Neural progenitor cell (in vitro differentiated cells): ENCODE measurements around the gene RHOV. TPM values are rescaled to one million over a fixed set of nuclear protein-coding genes. Genes with fewer than 3 reads are reported as not detected.

Experiments used
- DNase-seq: peaks from one replicate; pipeline ENCODE4 v3.0.0-alpha.2; 2016; ENCODE audit warnings: low spot score
- H2AFZ ChIP-seq: fragments of 200-600 bp; sonication (generic); replicated peaks from 2 replicates; pipeline ENCODE4 v1.6.1; 2016; ENCODE audit warnings: antibody characterized with exemption
- H3F3A ChIP-seq: fragments of 200-600 bp; sonication (generic); 2 replicates; pipeline ENCODE4 v1.6.1; 2016; ENCODE audit warnings: antibody characterized with exemption, low read depth
- H3K27ac ChIP-seq: fragments of 200-600 bp; sonication (generic); 2 replicates; pipeline ENCODE4 v1.5.1; 2016; ENCODE audit warnings: mild to moderate bottlenecking
- H3K27me3 ChIP-seq: fragments of 200-600 bp; sonication (generic); 2 replicates; pipeline ENCODE4 v1.6.1; 2016; ENCODE audit warnings: mild to moderate bottlenecking, moderate library complexity
- H3K36me3 ChIP-seq: fragments of 200-600 bp; sonication (generic); 2 replicates; pipeline ENCODE4 v1.5.1; 2016
- H3K4me1 ChIP-seq: fragments of 200-600 bp; sonication (generic); 2 replicates; pipeline ENCODE4 v1.6.1; 2016; ENCODE audit warnings: mixed run types
- H3K4me2 ChIP-seq: fragments of 200-600 bp; sonication (generic); 2 replicates; pipeline ENCODE4 v1.6.1; 2016
- H3K4me3 ChIP-seq: fragments of 200-600 bp; sonication (generic); 2 replicates; pipeline ENCODE4 v1.5.1; 2016
- H3K79me2 ChIP-seq: fragments of 200-600 bp; sonication (generic); 2 replicates; pipeline ENCODE4 v1.6.1; 2016; ENCODE audit warnings: low read depth
- H3K9ac ChIP-seq: fragments of 200-600 bp; sonication (generic); 2 replicates; pipeline ENCODE4 v1.6.1; 2016
- H3K9me3 ChIP-seq: fragments of 200-600 bp; sonication (generic); 2 replicates; pipeline ENCODE4 v1.5.1; 2016; ENCODE audit warnings: low read depth
- H4K20me1 ChIP-seq: fragments of 200-600 bp; sonication (generic); 2 replicates; pipeline ENCODE4 v1.6.1; 2016; ENCODE audit warnings: low read depth
- H3K27ac Mint-ChIP-seq: 3 replicates; pipeline ENCODE4 v1.8.0; 2021; ENCODE audit warnings: mixed read lengths
- H3K27me3 Mint-ChIP-seq: 2 replicates; pipeline ENCODE4 v1.8.0; 2022; ENCODE audit warnings: low read depth, mild to moderate bottlenecking, inconsistent platforms, moderate library complexity, mixed read lengths; ENCODE audit not compliant: insufficient read depth
- H3K36me3 Mint-ChIP-seq: 3 replicates; pipeline ENCODE4 v1.8.0; 2021; ENCODE audit warnings: mixed read lengths
- H3K4me1 Mint-ChIP-seq: 3 replicates; pipeline ENCODE4 v1.8.0; 2021; ENCODE audit warnings: mixed read lengths
- H3K4me3 Mint-ChIP-seq: 3 replicates; pipeline ENCODE4 v1.8.0; 2021; ENCODE audit warnings: mild to moderate bottlenecking, moderate library complexity, mixed read lengths
- H3K9me3 Mint-ChIP-seq: 3 replicates; pipeline ENCODE4 v1.8.0; 2020; ENCODE audit warnings: mixed read lengths
- EZH2 ChIP-seq: fragments of 200-600 bp; sonication (generic); IDR thresholded peaks from 2 replicates; pipeline ENCODE4 v1.6.1; 2017; ENCODE audit warnings: antibody characterized with exemption, mild to moderate bottlenecking, moderate library complexity
- EZH2phosphoT487 ChIP-seq: fragments of 200-600 bp; sonication (generic); IDR thresholded peaks from 2 replicates; pipeline ENCODE4 v1.6.1; 2017; ENCODE audit warnings: antibody characterized with exemption
- small RNA-seq: library from RNA; depleted of rRNA; stranded (forward); fragments of <200 nt; gene quantifications from one replicate; pipeline ENCODE3, GENCODE V24; 2015
- total RNA-seq: library from RNA; depleted of rRNA; stranded (reverse); fragments of >200 nt; gene quantifications from 2 replicates; pipeline ENCODE4 v1.2.3, GENCODE V29; 2015; ENCODE audit warnings: low replicate concordance
- TF ChIP-seq, protein P1 (sequence below): fragments of 200-600 bp; sonication (generic); IDR thresholded peaks from 2 replicates; pipeline ENCODE4 v1.5.1; 2017; ENCODE audit warnings: antibody characterized with exemption, mild to moderate bottlenecking

The RHOV gene
- total RNA-seq, 1 donor from 2014 or later: not detected

DNA sequence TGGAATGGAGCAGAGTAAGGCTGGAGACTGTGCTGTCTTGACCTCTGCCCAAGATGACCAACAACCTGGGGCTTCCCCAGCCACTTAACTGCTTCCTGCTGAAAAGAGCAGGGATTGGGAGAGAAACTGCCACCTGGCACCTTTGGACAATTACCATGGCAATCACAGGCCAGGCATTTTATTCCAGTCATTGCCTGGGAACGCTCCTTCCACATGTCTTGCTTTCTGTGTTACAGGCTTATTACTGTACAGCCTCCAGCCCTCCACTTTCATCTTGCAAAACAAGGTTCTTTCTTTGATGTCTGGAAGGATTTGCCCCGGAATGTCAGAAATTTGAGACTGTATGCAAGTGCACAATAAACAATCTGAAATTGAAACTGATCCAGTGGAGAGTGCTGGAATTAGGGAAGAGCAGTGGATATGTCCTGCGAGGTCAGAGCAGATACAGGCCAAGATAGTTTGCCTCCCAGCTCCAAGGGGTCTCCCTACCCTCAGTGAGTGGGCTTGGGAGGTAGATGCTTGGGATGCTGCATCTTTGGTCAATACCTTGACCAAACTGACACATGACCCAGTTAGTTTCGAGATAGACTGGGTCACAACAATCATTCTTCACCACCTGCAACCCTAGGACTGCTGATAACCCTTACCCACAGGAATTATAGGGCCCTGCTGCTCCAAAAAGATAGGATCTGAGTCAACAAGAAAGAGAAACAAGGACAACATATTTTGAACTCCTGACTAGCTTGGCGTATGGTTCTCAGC is 48.2 kb downstream of the RHOV start:
- H3K79me2 ChIP-seq: no peaks in the 10 kb centered on the region
- no peak overlapping the region for H2AFZ ChIP-seq
- no peak overlapping the region for H3K9ac ChIP-seq
- H3F3A ChIP-seq: no peaks in the 10 kb centered on the region
- H3K27me3 ChIP-seq: no peaks in the 10 kb centered on the region
- no peak overlapping the region for H3K4me3 Mint-ChIP-seq
- H3K27ac Mint-ChIP-seq: no peak overlapping the region
- H3K4me1 ChIP-seq: no peaks in the 10 kb centered on the region
- H3K36me3 Mint-ChIP-seq: no peaks in the 10 kb centered on the region
- H3K27ac ChIP-seq: no peak overlapping the region
- no peaks in the 10 kb centered on the region for H3K9me3 ChIP-seq
- no peaks in the 10 kb centered on the region for H3K9me3 Mint-ChIP-seq
- H3K36me3 ChIP-seq: no peaks in the 10 kb centered on the region
- H3K4me3 ChIP-seq: no peak overlapping the region
- H3K4me1 Mint-ChIP-seq: peaks cover 2% of the 10 kb centered on the region
- DNase-seq: no peak
- no peaks in the 10 kb centered on the region for H3K27me3 Mint-ChIP-seq
- H4K20me1 ChIP-seq: no peaks in the 10 kb centered on the region
- no peak overlapping the region for H3K4me2 ChIP-seq
- no peak for TF ChIP-seq EZH2
- TF ChIP-seq EZH2phosphoT487: no peak
- TF ChIP-seq, protein P1, sequence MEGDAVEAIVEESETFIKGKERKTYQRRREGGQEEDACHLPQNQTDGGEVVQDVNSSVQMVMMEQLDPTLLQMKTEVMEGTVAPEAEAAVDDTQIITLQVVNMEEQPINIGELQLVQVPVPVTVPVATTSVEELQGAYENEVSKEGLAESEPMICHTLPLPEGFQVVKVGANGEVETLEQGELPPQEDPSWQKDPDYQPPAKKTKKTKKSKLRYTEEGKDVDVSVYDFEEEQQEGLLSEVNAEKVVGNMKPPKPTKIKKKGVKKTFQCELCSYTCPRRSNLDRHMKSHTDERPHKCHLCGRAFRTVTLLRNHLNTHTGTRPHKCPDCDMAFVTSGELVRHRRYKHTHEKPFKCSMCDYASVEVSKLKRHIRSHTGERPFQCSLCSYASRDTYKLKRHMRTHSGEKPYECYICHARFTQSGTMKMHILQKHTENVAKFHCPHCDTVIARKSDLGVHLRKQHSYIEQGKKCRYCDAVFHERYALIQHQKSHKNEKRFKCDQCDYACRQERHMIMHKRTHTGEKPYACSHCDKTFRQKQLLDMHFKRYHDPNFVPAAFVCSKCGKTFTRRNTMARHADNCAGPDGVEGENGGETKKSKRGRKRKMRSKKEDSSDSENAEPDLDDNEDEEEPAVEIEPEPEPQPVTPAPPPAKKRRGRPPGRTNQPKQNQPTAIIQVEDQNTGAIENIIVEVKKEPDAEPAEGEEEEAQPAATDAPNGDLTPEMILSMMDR: no peak

DNA sequence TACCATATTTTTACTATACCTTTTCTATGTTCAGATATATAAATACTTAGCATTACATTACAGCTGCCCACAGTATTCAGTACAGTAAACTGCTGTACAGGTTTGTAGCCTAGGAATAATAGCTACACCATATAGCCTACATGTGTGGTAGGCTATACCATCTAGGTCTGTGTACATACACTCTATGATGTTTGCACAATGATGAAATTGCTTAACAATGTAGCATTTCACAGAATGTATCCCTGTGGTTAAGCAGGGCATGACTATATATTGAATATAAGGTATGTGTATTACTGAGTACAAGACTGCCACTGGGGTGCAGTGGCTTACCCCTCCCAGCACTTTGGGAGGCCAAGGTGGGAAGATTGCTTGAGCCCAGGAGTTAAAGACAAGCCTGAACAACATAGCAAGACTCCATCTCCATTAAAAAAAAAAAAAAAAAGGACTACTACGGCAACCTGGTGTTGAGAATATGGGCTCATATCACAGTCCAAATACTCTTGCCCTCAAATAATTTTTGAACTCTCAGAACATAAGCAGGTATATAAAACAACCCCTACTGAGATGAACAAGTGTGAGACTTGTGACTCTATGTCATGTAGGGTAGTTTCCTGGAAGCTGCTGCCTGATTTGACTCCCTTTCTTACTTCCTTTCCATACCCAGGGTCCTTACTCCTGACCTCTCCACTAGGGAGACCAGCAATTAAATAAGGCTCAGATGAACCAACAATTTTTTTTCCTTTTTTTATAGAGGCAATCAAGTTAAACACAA is 50.3 kb downstream of the RHOV start:
- no peaks in the 10 kb centered on the region for H3F3A ChIP-seq
- Mint-ChIP-seq H3K27me3 (no peaks in the 10 kb centered on the region), H3K36me3 (no peaks in the 10 kb centered on the region), H3K4me3 (no peak overlapping the region), H3K9me3 (no peaks in the 10 kb centered on the region), H3K4me1 (peaks cover 2% of the 10 kb centered on the region), H3K27ac (no peak overlapping the region)
- TF ChIP-seq EZH2 (no peak), EZH2phosphoT487 (no peak)
- TF ChIP-seq, protein P1: no peak
- no peaks in the 10 kb centered on the region for H3K27me3 ChIP-seq
- no peak for DNase-seq
- H2AFZ ChIP-seq: no peak overlapping the region
- no peaks in the 10 kb centered on the region for H3K36me3 ChIP-seq
- H3K79me2 ChIP-seq: no peaks in the 10 kb centered on the region
- H3K4me1 ChIP-seq: no peaks in the 10 kb centered on the region
- no peak overlapping the region for H3K27ac ChIP-seq
- no peak overlapping the region for H3K9ac ChIP-seq
- H3K9me3 ChIP-seq: no peaks in the 10 kb centered on the region
- H3K4me3 ChIP-seq: no peak overlapping the region
- no peak overlapping the region for H3K4me2 ChIP-seq
- no peaks in the 10 kb centered on the region for H4K20me1 ChIP-seq

Small RNAs within 50 kb of the gene (small RNA-seq; reads per million reads assigned to genes)
- gene AC025166.1: not detected

Other genes starting within 250 kb of the RHOV start
- 27.2 and 48.1 TPM in 2 replicates for gene RAD51, start 179.1 kb downstream of the RHOV start, total RNA-seq
- 13.2 and 16.3 TPM in 2 replicates for gene RMDN3, start 119.0 kb downstream of the RHOV start, total RNA-seq
- gene GCHFR, start 110.2 kb downstream of the RHOV start, total RNA-seq: 2.8 and 3.0 TPM in 2 replicates
- gene C15orf62, start 104.3 kb downstream of the RHOV start, total RNA-seq: not detected in 2 replicates
- 19.3 and 20.2 TPM in 2 replicates for gene ZFYVE19, start 67.1 kb downstream of the RHOV start, total RNA-seq
- gene DNAJC17, start 66.8 kb downstream of the RHOV start, total RNA-seq: 23.3 and 49.3 TPM in 2 replicates
- not detected in 2 replicates for gene PPP1R14D, start 45.5 kb downstream of the RHOV start, total RNA-seq
- 12.0 and 13.7 TPM in 2 replicates for gene SPINT1, start 30.2 kb downstream of the RHOV start, total RNA-seq
- gene VPS18, start 20.2 kb upstream of the RHOV start, total RNA-seq: 8.0 and 22.2 TPM in 2 replicates
- gene DLL4, start 55.1 kb upstream of the RHOV start, total RNA-seq: 0.12 TPM in 1 of 2 replicates, not detected in the other
- gene CHAC1, start 79.2 kb upstream of the RHOV start, total RNA-seq: 2.4 and 4.8 TPM in 2 replicates
- 14.8 and 25.4 TPM in 2 replicates for gene INO80, start 242.0 kb upstream of the RHOV start, total RNA-seq